ENCODE measurements around the gene PEX14. TPM values are rescaled to one million over a fixed set of nuclear protein-coding genes. Genes with fewer than 3 reads are reported as not detected.

Gene PEX14
- total RNA-seq, 2 experiments from 2014 or later = 21.6 to 25.2 TPM

- DNase-seq = no peak
- Mint-ChIP-seq H3K36me3 (no peaks in the 10 kb centered on the region), H3K27ac (no peak overlapping the region), H3K4me3 (no peak overlapping the region), H3K27me3 (peaks cover 1% of the 10 kb centered on the region), H3K4me1 (no peaks in the 10 kb centered on the region), H3K9me3 (no peaks in the 10 kb centered on the region)
- POLR2A ChIA-PET = no interaction called here
- ATAC-seq (ENCODE audit: low read depth) = no peak
Measured at GRCh38 chr1:10641976-10642375, 167.2 kb downstream of the PEX14 start.

GRCh38 chr1:10642403-10643080 lies 167.8 kb downstream of the PEX14 start:
- Mint-ChIP-seq H3K36me3 (no peaks in the 10 kb centered on the region), H3K9me3 (no peaks in the 10 kb centered on the region), H3K4me3 (no peak overlapping the region), H3K27me3 (no peaks in the 10 kb centered on the region), H3K27ac (no peak overlapping the region), H3K4me1 (no peaks in the 10 kb centered on the region)
- no peak for DNase-seq
- ATAC-seq (ENCODE audit: low read depth) = no peak
- POLR2A ChIA-PET = no interaction called here

GRCh38 chr1:10643607-10644306 lies 169.0 kb downstream of the PEX14 start:
- no peaks in the 10 kb centered on the region for H3K27me3 Mint-ChIP-seq
- H3K27ac Mint-ChIP-seq = no peak overlapping the region
- ATAC-seq (ENCODE audit: low read depth) (no peak), DNase-seq (no peak)
- POLR2A ChIA-PET = no interaction called here
- H3K9me3 Mint-ChIP-seq = no peaks in the 10 kb centered on the region
- H3K4me1 Mint-ChIP-seq = no peaks in the 10 kb centered on the region
- H3K4me3 Mint-ChIP-seq = no peak overlapping the region
- H3K36me3 Mint-ChIP-seq = no peaks in the 10 kb centered on the region

GRCh38 chr1:10644307-10645128 lies 169.8 kb downstream of the PEX14 start:
- POLR2A ChIA-PET = no interaction called here
- H3K27ac Mint-ChIP-seq = no peak overlapping the region
- H3K27me3 Mint-ChIP-seq = no peaks in the 10 kb centered on the region

GRCh38 chr1:10646347-10646861 lies 171.7 kb downstream of the PEX14 start:
- no peak overlapping the region for H3K27ac Mint-ChIP-seq
- no peaks in the 10 kb centered on the region for H3K27me3 Mint-ChIP-seq
- H3K36me3 Mint-ChIP-seq = no peaks in the 10 kb centered on the region
- H3K4me3 Mint-ChIP-seq = no peak overlapping the region
- DNase-seq = no peak
- POLR2A ChIA-PET = no interaction called here
- H3K4me1 Mint-ChIP-seq = no peaks in the 10 kb centered on the region
- no peaks in the 10 kb centered on the region for H3K9me3 Mint-ChIP-seq
- ATAC-seq (ENCODE audit: low read depth) = no peak

More at GRCh38 chr1:10644307-10645128, 169.8 kb downstream of the PEX14 start:
- Mint-ChIP-seq H3K9me3 (no peaks in the 10 kb centered on the region), H3K4me3 (no peak overlapping the region), H3K4me1 (no peaks in the 10 kb centered on the region), H3K36me3 (no peaks in the 10 kb centered on the region)
- no peak for DNase-seq
- ATAC-seq (ENCODE audit: low read depth) = no peak

GRCh38 chr1:10647414-10648170 lies 172.8 kb downstream of the PEX14 start:
- Mint-ChIP-seq H3K27me3 (no peaks in the 10 kb centered on the region), H3K9me3 (no peaks in the 10 kb centered on the region), H3K27ac (no peak overlapping the region), H3K36me3 (no peaks in the 10 kb centered on the region), H3K4me1 (no peaks in the 10 kb centered on the region), H3K4me3 (no peak overlapping the region)
- DNase-seq = no peak
- POLR2A ChIA-PET = no interaction called here
- no peak for ATAC-seq (ENCODE audit: low read depth)

GRCh38 chr1:10648689-10649516 lies 174.2 kb downstream of the PEX14 start:
- Mint-ChIP-seq H3K27ac (no peak overlapping the region), H3K4me1 (no peaks in the 10 kb centered on the region), H3K36me3 (no peaks in the 10 kb centered on the region), H3K4me3 (no peak overlapping the region), H3K27me3 (no peaks in the 10 kb centered on the region), H3K9me3 (no peaks in the 10 kb centered on the region)
- ATAC-seq (ENCODE audit: low read depth) (no peak), DNase-seq (no peak)
- POLR2A ChIA-PET = no interaction called here

- no peaks in the 10 kb centered on the region for H3K36me3 Mint-ChIP-seq
- no peak overlapping the region for H3K4me3 Mint-ChIP-seq
- H3K27me3 Mint-ChIP-seq = no peaks in the 10 kb centered on the region
- H3K27ac Mint-ChIP-seq = no peak overlapping the region
- no peak for ATAC-seq (ENCODE audit: low read depth)
- no peaks in the 10 kb centered on the region for H3K4me1 Mint-ChIP-seq
- no peaks in the 10 kb centered on the region for H3K9me3 Mint-ChIP-seq
- DNase-seq = no peak
- POLR2A ChIA-PET = no interaction called here
Measured at GRCh38 chr1:10649517-10650201, 174.9 kb downstream of the PEX14 start.

- POLR2A ChIA-PET = interaction anchor here (0.6 kb wide), 1 partner anchor 213 kb away, joined by 4 read pairs; no protein-coding TSS in a partner anchor
- Mint-ChIP-seq H3K9me3 (no peaks in the 10 kb centered on the region), H3K36me3 (no peaks in the 10 kb centered on the region), H3K27ac (no peak overlapping the region), H3K4me3 (no peak overlapping the region), H3K27me3 (no peaks in the 10 kb centered on the region), H3K4me1 (no peaks in the 10 kb centered on the region)
- no peak for ATAC-seq (ENCODE audit: low read depth)
- no peak for DNase-seq
Measured at GRCh38 chr1:10650556-10651388, 176.0 kb downstream of the PEX14 start.

GRCh38 chr1:10651389-10651766 lies 176.6 kb downstream of the PEX14 start:
- H3K27me3 Mint-ChIP-seq = no peaks in the 10 kb centered on the region
- no peak overlapping the region for H3K4me3 Mint-ChIP-seq
- no peaks in the 10 kb centered on the region for H3K9me3 Mint-ChIP-seq
- ATAC-seq (ENCODE audit: low read depth) = no peak
- POLR2A ChIA-PET = no interaction called here
- H3K27ac Mint-ChIP-seq = no peak overlapping the region
- H3K36me3 Mint-ChIP-seq = no peaks in the 10 kb centered on the region
- DNase-seq = no peak
- H3K4me1 Mint-ChIP-seq = no peaks in the 10 kb centered on the region

- Mint-ChIP-seq H3K9me3 (no peaks in the 10 kb centered on the region), H3K4me1 (no peaks in the 10 kb centered on the region), H3K36me3 (no peaks in the 10 kb centered on the region), H3K4me3 (no peak overlapping the region), H3K27ac (no peak overlapping the region), H3K27me3 (no peaks in the 10 kb centered on the region)
- POLR2A ChIA-PET = no interaction called here
- ATAC-seq (ENCODE audit: low read depth) = no peak
- no peak for DNase-seq
Measured at GRCh38 chr1:10651793-10652192, 177.0 kb downstream of the PEX14 start.

Measured in activated naive CD8-positive, alpha-beta T cell treated with anti-CD3 and anti-CD28 coated beads, Interleukin-2, amount 10 ng/mL, durations not matched to agents 7 days and 5 days (primary cell).